ENCODE data around the gene MYOCD.

MYOCD gene

GRCh38 chr17:12641084-12641483 lies 24.6 kb upstream of the MYOCD start:
- DNase-seq (ENCODE audit: low read depth) = no peak

- DNase-seq (ENCODE audit: low read depth) = no peak
These were observed 23.7 kb upstream of the MYOCD start for GRCh38 chr17:12642034-12642433.

DNA sequence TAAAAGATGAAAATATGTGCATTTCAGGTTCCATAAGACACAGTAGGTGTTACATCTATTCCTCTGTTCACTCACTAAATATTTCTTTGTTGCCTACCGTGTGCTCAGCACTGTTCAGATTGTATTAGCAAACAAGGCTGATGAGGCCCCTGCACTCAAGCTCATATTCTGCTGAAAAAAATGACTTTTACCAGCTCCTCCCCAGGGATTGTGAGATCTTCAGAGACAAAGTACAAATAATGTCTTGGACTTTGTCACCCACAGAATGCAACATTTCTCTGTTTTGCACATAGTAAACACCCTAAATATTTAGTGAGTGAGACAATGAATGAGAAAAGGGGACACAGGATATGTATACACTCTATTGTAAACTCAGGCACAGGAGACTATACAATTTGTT lies 21.9 kb upstream of the MYOCD start:
- DNase-seq (ENCODE audit: low read depth) = no peak

GRCh38 chr17:12644623-12645022 lies 21.1 kb upstream of the MYOCD start:
- no peak for DNase-seq (ENCODE audit: low read depth)

DNA sequence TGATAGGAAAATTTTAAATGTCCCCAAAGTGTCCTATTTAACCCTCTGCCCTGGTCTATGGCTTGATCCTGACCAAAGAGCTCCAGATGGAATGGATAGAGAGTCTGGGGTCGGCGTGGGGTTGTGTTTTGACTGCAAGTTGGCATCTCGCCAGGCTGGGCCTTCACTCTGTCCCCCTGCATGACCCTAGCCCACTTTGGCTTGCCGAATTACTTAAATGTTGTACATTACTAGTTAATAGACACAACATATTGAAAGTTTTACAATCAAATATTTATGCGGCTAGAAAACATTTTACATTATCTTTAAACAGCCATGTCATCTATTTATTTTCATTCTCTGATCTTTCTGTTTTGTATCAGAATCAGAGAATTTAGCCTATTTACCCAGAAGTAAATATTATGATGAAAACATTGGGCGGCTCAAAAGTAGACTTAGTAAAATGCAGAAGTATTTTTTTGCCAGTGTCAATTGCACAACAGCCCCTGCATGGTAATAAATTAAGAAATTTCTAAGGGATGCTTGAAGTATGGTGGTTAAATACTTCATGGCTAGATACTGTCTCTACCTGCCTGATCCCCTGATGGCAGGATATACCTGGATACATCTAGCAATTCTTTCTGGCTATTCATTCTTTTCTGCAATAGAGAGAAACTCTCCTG lies 18.8 kb upstream of the MYOCD start:
- DNase-seq (ENCODE audit: low read depth) = no peak

DNA sequence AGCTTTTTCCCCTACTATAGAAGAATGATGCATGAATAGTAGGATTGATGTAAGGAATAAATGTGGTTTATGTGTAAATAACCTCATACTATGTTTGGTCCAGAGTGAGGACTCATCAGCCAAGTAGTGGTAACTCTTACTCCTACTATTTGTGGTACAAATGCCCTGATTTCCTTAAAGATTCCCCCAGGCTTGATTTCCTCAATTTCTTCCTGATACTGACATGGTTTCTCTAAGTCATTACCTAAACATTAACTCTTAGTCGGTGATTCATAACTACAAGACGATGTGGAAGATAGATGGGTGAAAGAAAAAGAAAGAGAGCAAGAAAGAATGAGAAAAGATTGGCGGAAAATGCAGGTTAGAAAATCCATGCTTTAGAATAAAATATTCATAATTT lies 17.2 kb upstream of the MYOCD start:
- DNase-seq (ENCODE audit: low read depth) = no peak

DNA sequence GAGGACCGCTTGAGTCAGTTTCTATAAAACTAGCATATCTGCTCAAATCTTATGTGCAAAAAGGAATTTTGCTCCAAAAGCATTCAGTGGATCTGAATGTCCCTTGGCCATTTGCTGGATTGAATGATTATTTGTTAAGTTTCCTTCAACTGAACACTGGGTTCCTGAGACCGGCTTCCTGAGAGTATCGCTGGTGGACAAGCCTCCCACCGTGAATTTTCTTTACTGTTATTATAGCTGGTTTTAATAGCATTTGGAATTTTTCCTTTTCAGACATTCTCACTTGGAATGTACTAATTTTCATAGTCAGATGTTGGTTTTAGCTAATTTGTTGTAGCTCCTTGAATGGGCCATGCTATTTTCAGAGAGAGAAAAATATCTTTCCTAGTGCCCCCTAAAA lies 9.8 kb upstream of the MYOCD start:
- DNase-seq (ENCODE audit: low read depth) = no peak

DNA sequence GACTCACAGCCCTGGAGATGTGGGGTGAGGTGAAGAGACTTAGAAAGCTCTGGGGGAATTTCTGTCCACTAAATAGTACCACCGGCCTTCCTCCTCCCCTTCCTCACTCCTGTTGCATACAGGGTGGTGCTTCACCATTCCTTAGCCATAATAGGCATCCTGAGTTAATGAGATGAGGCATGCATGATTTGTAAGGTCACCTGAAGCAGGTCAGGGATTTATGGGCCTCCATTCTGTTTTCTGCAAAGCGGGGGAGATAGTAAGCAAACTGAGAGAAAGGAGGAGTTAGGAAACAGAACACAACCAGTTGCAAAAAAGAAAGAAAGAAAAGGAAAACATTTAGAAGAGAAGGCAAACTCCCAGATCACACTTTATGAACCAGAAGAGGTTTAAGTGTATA lies 9.3 kb upstream of the MYOCD start:
- no peak for DNase-seq (ENCODE audit: low read depth)

- no peak for DNase-seq (ENCODE audit: low read depth)
These were observed 6.2 kb upstream of the MYOCD start for GRCh38 chr17:12659500-12659899.

- DNase-seq (ENCODE audit: low read depth) = no peak
These were observed 1.4 kb upstream of the MYOCD start for GRCh38 chr17:12664252-12664651.

GRCh38 chr17:12664894-12665262 lies 812 bp upstream of the MYOCD start:
- no peak for DNase-seq (ENCODE audit: low read depth)

DNA sequence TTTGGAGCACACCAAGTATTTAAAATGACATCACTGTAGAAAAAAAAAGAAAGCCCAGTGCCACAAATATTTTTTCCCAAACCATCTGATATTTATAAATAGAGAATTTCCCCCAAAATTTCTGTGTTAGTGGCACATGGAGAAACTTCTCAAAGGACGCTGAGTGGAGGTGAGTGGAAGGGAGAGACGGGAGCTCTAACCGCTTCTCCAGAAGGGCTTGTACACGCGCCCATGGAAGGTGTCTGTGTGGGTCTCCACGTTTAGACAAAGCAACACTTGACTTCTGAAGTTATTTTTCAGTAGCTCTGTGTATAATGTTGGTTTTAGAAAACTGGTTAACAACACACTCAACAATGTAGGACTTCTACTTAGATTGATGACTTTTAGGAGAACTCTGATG lies 1.0 kb downstream of the MYOCD start:
- DNase-seq (ENCODE audit: low read depth) = no peak

GRCh38 chr17:12667299-12667958 lies 1.7 kb downstream of the MYOCD start:
- no peak for DNase-seq (ENCODE audit: low read depth)

DNA sequence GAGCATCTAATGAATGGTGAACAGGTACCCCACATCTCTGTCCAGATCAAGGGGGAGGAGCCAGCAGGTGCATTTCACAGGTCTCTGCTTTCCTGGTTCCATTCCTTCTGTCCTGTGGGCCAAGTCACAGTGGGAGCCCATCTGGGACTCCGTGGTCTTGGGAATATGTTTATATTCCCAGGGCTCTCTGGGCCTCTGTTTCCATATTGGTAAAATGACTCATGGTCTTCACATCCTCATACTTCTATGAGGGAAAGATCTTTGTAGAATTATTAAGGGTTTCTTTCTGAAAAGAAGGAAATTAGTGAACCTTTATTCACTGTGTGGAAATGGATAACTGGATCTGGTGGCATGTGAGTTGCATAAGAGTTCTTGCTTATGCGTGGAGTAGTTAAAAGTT lies 6.2 kb downstream of the MYOCD start:
- DNase-seq (ENCODE audit: low read depth) = no peak

DNA sequence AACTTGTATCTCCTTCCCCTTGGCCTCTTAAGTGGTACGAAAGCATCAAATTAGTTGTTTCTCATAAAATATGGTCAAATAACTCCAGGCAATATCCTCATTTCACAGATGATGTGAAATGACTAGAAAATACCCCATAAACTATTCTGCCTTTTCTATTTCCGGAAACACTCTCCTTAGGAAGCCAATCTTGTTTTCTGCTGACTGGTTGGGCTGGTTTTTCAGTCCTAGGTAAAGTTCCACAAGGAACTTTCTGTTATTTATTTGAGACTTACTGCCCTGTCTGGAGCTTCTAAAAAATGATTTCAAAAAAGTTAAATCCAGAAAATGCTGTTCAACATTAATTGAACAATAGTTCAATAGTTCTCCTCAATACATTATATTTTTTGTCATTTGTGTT lies 7.3 kb downstream of the MYOCD start:
- no peak for DNase-seq (ENCODE audit: low read depth)

- no peak for DNase-seq (ENCODE audit: low read depth)
These were observed 8.1 kb downstream of the MYOCD start for GRCh38 chr17:12673788-12674187.

DNA sequence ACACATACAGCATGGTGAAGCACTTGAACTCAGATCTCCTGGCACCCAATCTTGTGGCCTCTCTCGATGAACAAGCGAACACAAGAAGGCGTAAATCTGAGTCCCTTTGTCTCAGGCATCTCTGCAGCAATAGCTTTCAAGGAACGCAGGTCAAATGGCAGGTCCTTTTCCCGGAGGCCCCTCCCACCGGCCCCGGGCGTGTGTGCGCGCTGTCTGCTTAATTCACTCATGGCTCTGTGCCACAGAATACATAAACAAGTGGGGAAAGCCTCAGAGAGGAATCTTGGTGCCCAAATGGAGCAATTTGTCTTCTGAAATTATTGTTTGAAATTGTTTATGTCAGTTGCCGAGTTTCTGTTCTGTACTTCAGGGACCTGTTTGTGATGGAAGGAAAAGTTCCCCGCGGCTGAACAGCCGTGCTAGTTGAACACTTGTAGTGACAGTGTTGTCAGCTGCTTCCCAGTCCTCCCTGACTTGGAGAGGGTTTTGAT lies 14.8 kb downstream of the MYOCD start:
- no peak for DNase-seq (ENCODE audit: low read depth)

DNA sequence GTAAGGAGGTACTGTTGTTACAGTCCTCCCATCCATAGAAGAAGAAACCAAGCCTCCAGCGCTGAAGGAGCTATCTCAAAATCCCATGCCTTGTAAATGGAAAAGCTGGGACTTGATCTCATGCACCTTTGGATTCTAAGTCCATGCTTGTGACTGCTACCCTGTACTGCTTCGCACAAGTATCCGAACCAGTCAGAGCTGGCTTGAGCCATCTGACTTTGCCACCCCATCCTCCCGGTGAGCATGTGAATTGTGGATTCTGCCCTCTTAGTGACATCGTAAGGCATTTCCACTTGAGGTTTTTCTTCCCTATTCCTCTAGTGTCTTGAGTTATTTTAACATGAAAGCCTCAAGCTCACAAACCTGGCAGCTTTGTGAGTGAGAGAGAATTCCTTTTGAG lies 15.3 kb downstream of the MYOCD start:
- DNase-seq (ENCODE audit: low read depth) = no peak

DNA sequence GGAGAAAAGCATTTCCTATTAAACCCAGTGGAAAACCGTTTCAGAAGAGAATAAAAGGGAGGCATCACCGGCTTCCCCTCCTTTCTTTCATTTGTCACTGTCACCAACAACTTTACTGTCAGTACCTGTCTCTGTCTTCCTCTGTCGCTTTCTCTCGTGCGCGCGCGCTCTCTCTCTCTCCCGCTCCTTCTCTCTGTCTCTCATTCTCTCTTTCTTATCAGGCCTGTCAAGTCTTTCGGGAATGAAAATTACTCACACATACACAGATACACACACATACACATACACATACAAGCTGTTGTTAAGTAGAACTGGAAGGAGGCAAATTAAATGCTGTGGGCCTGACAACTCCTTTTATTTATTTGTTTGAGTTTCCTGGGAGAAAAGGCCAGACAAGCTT lies 17.6 kb downstream of the MYOCD start:
- no peak for DNase-seq (ENCODE audit: low read depth)

DNA sequence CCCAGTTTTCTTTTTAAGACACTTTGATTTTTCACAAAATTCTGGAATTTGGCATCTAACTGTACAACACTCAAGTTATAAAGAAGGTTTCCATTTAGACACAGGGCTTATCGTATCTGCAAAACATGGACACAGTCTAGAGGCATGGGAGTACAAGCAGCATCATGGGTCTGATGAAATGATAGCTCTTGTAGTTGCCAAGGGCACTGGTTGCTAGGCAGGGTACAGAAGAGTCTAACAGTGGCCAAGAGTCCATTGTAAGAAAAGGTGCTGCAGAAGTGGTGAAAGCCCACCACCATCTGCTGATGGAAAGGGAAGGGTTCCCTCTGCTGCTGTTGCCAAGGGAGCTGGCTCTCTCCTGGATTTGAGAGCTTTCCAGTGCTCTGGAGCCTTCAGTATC lies 20.8 kb downstream of the MYOCD start:
- no peak for DNase-seq (ENCODE audit: low read depth)

DNA sequence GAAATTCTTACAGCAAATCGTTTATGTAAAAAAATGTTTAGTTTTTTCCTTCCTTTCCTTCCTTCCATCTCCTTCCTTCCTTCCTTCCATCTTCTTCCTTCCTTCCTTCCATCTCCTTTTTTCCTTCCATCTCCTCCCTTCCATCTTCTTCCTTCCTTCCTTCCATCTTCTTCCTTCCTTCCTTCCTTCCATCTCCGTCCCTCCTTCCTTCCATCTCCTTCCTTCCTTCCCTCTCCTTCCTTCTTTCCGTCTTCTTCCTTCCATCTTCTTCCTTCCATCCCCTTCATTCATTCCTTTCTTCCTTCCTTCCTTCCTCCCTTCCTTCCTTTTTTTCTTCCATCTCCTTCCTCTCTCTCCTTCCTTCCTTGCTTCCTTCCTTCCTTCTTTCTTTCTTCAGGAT lies 22.7 kb downstream of the MYOCD start:
- DNase-seq (ENCODE audit: low read depth) = no peak

- no peak for DNase-seq (ENCODE audit: low read depth)
These were observed 25.5 kb downstream of the MYOCD start for GRCh38 chr17:12691173-12691572.

DNA sequence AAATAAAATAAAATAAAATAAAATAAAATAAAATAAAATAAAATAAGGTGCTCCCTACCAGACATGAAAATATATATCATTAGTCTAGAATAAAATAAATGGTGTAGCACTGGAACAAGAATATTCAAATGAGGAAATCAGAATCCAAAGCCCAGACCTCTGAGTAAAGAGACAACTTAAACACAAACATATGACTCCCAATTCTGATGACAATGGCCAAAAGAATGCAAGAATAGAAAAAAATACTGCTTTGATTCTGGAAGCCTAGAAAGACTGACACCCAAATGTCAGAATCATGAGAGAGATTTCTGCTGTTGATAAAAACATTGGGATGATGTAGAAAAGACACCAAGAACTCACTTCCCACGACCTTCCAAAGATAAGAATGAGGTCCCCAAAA lies 27.9 kb downstream of the MYOCD start:
- DNase-seq (ENCODE audit: low read depth) = no peak

- DNase-seq (ENCODE audit: low read depth) = no peak
These were observed 40.4 kb downstream of the MYOCD start for GRCh38 chr17:12706070-12706469.

All from activated T-helper 1 cell treated with Interleukin-2 at 50 U/mL for 16 hours (primary cell).